ENCODE results near the gene ACTA1.
"Not testable (repeated sequence)": the region's sequence is repeated elsewhere in the genome, so short reads cannot be mapped to it uniquely, and the experiment has no call there.

GRCh38 chr1:229394517-229394916 is 39.4 kb downstream of the ACTA1 start:
- TF ChIP-seq CTCF (IDR thresholded peaks at IDR 0.05); ZFX (IDR thresholded peaks at IDR 0.05; ENCODE audit: borderline replicate concordance): not testable (repeated sequence)

All from 22Rv1 (cell line).